Measurements from ENCODE around the gene TNS2.

TNS2 gene

DNA sequence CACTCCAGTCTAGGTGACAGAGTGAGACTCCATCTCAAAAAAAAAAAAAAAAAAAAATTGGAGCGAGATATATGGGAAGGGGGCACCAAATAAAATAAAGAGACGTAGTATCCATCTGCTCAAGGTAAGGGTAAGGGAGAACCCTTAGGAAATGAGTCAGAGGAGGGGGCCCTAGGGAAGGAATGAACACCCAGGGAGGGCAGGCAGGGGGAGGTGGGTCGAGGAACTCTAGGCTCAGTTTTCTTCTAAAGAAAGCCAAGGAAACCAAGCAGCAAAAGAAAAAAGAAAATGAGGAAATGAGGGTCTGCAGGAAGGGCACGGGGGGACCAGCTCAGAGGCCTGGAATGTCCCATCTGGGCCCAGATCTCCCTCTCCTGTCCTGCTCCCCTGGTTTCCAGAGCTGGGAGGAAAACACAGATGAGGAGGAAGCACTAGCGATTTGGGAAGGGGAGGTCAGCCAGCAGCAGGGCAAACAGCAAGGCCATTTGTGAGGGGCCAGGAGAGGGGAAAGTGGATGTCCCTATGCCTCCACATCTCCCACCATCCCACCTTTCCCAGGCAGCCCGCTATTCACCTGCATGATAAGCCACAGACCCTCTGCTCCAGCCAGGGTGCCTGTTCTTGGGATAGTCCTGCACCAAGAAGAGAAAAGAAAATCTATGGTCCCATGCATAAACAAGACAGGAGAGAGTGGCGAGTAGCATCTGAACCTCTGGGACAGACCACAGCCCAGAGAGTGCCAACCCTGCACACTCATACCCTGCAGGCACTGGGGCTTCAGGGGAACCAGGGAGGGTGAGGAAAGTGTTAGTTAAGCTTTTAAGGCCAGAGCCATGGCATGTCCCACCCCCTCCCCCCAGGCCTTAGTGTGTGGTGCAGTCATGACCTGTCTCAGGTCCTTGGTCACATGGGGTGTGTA lies 17.5 kb downstream of the TNS2 start:
- TF ChIP-seq GATA3 (IDR thresholded peaks at IDR 0.05; ENCODE audit: low read depth, low read length): no peak
- no peak for TF ChIP-seq GATA2 (IDR thresholded peaks at IDR 0.05; ENCODE audit: low read depth, low read length)

DNA sequence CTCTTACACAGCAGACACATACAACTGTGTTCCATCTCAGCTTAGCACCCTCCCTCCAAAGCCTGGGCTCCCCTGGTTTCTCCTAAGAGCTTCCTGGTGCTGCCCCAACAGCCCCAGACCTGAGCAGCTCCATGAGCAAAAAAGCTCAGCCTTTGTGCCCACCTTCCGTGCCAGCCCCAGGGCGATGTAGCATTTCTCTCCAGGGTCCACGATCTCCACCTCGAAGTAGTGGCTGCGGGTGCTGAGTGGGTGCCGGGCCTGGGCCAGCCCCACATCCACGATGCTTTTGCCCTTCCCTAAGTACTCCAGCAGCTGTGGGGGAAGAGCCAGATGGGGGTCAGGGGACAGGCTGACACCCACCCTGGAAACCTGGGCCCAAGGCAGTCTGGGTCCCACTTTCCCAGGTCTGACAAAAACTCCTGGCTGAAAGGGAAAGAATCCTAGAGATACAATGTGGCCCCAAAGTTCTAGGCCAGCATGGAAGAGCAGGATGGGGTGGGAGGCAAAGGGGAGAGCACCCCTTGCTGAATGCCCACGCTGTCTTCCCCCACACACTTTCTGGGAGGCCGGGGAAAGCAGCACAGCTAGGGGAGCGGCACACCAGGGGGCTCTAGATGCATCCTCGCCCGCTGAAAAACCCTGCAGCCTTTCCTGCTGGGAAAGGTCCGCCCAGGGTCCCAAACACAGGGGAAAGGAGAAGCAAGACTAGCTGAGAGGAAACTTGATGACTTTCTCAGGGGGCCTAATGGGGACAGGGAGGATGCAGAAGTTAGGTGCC lies 18.3 kb downstream of the TNS2 start:
- TF ChIP-seq GATA2 (IDR thresholded peaks at IDR 0.05; ENCODE audit: low read depth, low read length) (no peak), GATA3 (IDR thresholded peaks at IDR 0.05; ENCODE audit: low read depth, low read length) (no peak)

GRCh38 chr12:53068811-53069585 lies 19.1 kb downstream of the TNS2 start:
- TF ChIP-seq GATA2 (IDR thresholded peaks at IDR 0.05; ENCODE audit: low read depth, low read length) (no peak), GATA3 (IDR thresholded peaks at IDR 0.05; ENCODE audit: low read depth, low read length) (no peak)

- TF ChIP-seq GATA2 (IDR thresholded peaks at IDR 0.05; ENCODE audit: low read depth, low read length) (no peak), GATA3 (IDR thresholded peaks at IDR 0.05; ENCODE audit: low read depth, low read length) (no peak)
Measured at GRCh38 chr12:53069621-53070410, 20.0 kb downstream of the TNS2 start.

DNA sequence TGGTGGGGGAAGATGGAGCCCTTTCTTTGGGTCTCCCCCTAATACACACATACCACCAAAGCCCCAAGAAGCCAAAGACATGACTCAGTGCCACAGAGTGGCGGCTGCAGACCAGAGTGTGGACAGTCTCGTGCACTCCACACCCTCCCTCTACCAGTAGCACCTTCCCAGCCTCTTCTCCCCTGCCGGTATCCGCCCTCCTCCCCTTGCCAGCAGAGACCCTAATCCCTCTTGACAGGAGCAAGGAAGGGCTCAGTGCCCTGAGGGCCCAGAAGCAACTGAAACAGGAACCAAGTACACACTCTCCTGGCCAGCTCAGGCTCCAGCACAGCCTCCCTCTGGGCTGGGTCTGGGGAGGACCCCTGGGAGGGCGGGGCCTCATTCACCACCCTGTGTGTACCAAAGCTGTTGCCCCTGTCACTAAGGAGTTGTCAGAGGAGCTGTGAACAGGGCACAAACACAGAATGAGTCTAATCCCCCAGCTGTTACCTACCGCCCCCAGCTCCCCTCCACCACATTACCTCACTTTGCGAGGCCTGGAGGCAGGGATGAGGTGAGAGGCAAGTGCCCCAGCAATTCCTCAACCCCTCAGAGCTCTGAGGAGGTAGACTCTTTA lies 21.1 kb downstream of the TNS2 start:
- TF ChIP-seq GATA2 (IDR thresholded peaks at IDR 0.05; ENCODE audit: low read depth, low read length) (no peak), GATA3 (IDR thresholded peaks at IDR 0.05; ENCODE audit: low read depth, low read length) (no peak)

- no peak for TF ChIP-seq GATA2 (IDR thresholded peaks at IDR 0.05; ENCODE audit: low read depth, low read length)
- TF ChIP-seq GATA3 (IDR thresholded peaks at IDR 0.05; ENCODE audit: low read depth, low read length): no peak
Measured at GRCh38 chr12:53071591-53072551, 22.0 kb downstream of the TNS2 start.

- no peak for TF ChIP-seq GATA2 (IDR thresholded peaks at IDR 0.05; ENCODE audit: low read depth, low read length)
- no peak for TF ChIP-seq GATA3 (IDR thresholded peaks at IDR 0.05; ENCODE audit: low read depth, low read length)
Measured at GRCh38 chr12:53073881-53074280, 24.0 kb downstream of the TNS2 start.

DNA sequence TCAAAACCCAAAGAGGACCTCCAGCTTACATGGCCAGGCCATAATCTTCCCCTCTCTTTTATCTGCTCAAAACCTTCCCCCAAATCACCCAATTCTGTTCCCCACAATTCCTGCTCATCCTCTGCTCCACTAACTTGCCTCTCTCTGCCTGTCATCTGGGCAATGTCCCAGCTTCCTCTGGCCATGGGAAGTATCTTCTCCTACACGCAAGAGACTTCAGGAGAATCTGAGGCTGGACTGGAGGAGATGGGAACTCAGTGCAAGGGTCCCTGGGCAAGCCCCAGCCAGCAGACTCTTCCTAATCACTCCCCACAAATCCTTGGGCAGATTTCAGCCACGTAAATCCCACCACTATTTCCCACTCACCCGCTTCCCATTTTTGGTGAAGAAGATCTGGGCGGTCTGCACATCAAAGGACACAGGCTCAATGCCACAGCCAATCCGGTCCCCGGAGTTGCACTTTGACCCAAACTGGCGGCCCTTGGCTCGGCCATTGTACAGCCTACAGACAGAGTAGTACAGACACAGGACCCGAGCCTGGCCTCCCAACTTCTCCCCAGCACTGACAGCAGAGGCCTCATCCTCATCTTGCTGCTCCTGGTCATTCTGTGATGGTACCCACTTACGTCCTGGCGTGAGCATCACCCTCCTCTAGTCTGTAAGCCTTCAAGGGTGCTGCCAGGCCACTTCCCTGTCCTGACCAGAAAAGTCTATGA lies 24.6 kb downstream of the TNS2 start:
- TF ChIP-seq GATA3 (IDR thresholded peaks at IDR 0.05; ENCODE audit: low read depth, low read length) (no peak), GATA2 (IDR thresholded peaks at IDR 0.05; ENCODE audit: low read depth, low read length) (no peak)

- TF ChIP-seq GATA2 (IDR thresholded peaks at IDR 0.05; ENCODE audit: low read depth, low read length) (no peak), GATA3 (IDR thresholded peaks at IDR 0.05; ENCODE audit: low read depth, low read length) (no peak)
Measured at GRCh38 chr12:53074999-53075370, 25.1 kb downstream of the TNS2 start.

GRCh38 chr12:53076461-53076860 lies 26.6 kb downstream of the TNS2 start:
- TF ChIP-seq GATA3 (IDR thresholded peaks at IDR 0.05; ENCODE audit: low read depth, low read length) (no peak), GATA2 (IDR thresholded peaks at IDR 0.05; ENCODE audit: low read depth, low read length) (no peak)

DNA sequence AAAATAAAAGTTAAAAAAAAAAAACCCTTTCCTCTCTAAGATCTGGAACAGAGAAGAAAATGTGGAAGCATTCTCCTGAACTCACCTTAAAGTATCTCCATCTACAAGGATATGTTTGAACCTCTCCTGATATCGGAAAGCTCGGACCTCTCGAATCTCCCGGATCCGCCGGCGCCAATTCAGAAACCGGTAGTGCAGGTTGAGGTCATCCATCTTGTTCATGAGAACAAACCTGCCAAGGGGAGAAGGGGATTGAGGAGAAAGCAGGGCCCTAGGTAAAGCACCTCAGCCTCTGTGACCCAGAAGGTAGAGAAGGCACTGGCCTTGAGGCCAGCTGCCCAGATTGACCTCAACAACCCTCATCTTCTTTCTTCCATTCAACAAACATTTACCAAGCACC lies 27.2 kb downstream of the TNS2 start:
- TF ChIP-seq GATA3 (IDR thresholded peaks at IDR 0.05; ENCODE audit: low read depth, low read length) (no peak), GATA2 (IDR thresholded peaks at IDR 0.05; ENCODE audit: low read depth, low read length) (no peak)

Data from SH-SY5Y (cell line).